Mammary microvascular endothelial cell (primary cell): ENCODE data around the gene NUDT8. TPM values are rescaled to one million over a fixed set of nuclear protein-coding genes. Genes with fewer than 3 reads are reported as not detected.

Experiments
- total RNA-seq: library from RNA; depleted of rRNA; stranded (reverse); fragments of >200 nt; gene quantifications from 2 replicates; pipeline ENCODE4 v1.2.3, GENCODE V29; 2015

NUDT8 gene
- total RNA-seq, result 12.3 and 16.5 TPM in 2 replicates

GRCh38 chr11:67629386-67630227, at the start of gene NUDT8:
Gene NUDT8, minus strand, starts transcription at chr11:67629937. Its CDS starts 26 bp downstream, at chr11:67629911.

GRCh38 chr11:67674442-67674871, 44.7 kb upstream of the NUDT8 start, which contains the start of gene ALDH3B2:
Gene ALDH3B2, minus strand, starts transcription at chr11:67674623. Its CDS starts 7,688 bp downstream, at chr11:67666935.

GRCh38 chr11:67639438-67639859, 9.7 kb upstream of the NUDT8 start, which contains the start of gene TBX10:
Gene TBX10, minus strand, starts transcription at chr11:67639763. Its CDS starts 291 bp downstream, at chr11:67639472.

GRCh38 chr11:67606492-67607295, 23.0 kb downstream of the NUDT8 start, which contains the start of gene NDUFV1:
Gene NDUFV1, plus strand, starts transcription at chr11:67606936. Its CDS starts 69 bp downstream, at chr11:67607005.

GRCh38 chr11:67583247-67584204, 46.2 kb downstream of the NUDT8 start, which contains the start of gene GSTP1:
Gene GSTP1, plus strand, starts transcription at chr11:67583812. Its CDS starts 32 bp downstream, at chr11:67583844.

Other genes starting within 250 kb of the NUDT8 start
- gene RAD9A, start 238.0 kb downstream of the NUDT8 start, total RNA-seq, result 4.6 and 7.9 TPM in 2 replicates
- gene PPP1CA, start 228.1 kb downstream of the NUDT8 start, total RNA-seq, result 278 and 283 TPM in 2 replicates
- not detected in 2 replicates for gene TBC1D10C, start 225.9 kb downstream of the NUDT8 start, total RNA-seq
- gene CARNS1, start 214.3 kb downstream of the NUDT8 start, total RNA-seq, result not detected in 2 replicates
- gene RPS6KB2, start 201.4 kb downstream of the NUDT8 start, total RNA-seq, result 66.0 and 76.4 TPM in 2 replicates
- 0.87 TPM in 1 of 2 replicates, not detected in the other for gene PTPRCAP, start 192.3 kb downstream of the NUDT8 start, total RNA-seq
- 122 and 126 TPM in 2 replicates for gene CORO1B, start 186.5 kb downstream of the NUDT8 start, total RNA-seq
- gene GPR152, start 177.2 kb downstream of the NUDT8 start, total RNA-seq, result not detected in 2 replicates
- 2.1 and 3.9 TPM in 2 replicates for gene CABP4, start 174.6 kb downstream of the NUDT8 start, total RNA-seq
- gene TMEM134, start 160.7 kb downstream of the NUDT8 start, total RNA-seq, result 51.3 and 70.9 TPM in 2 replicates
- 52.0 and 61.3 TPM in 2 replicates for gene AIP, start 146.9 kb downstream of the NUDT8 start, total RNA-seq
- gene PITPNM1, start 124.6 kb downstream of the NUDT8 start, total RNA-seq, result 13.1 and 19.4 TPM in 2 replicates
- 54.0 and 55.4 TPM in 2 replicates for gene CDK2AP2, start 121.8 kb downstream of the NUDT8 start, total RNA-seq
- gene CABP2, start 106.5 kb downstream of the NUDT8 start, total RNA-seq, result not detected in 2 replicates
- 761 and 855 TPM in 2 replicates for gene GSTP1, start 46.1 kb downstream of the NUDT8 start, total RNA-seq
- gene NDUFV1, start 23.0 kb downstream of the NUDT8 start, total RNA-seq, result 192 TPM in 2 replicates
- not detected in 2 replicates for gene TBX10, start 9.8 kb upstream of the NUDT8 start, total RNA-seq
- not detected in 2 replicates for gene ACY3, start 20.8 kb upstream of the NUDT8 start, total RNA-seq
- gene ALDH3B2, start 44.7 kb upstream of the NUDT8 start, total RNA-seq, result not detected in 2 replicates